PFSK-1 (cell line): ENCODE measurements around the gene RSPH6A.

Source experiments
- FOXP2 ChIP-seq: optimal IDR thresholded peaks from 2 replicates; pipeline ENCODE3; 2011; ENCODE audit warnings: borderline replicate concordance, control low read depth, inconsistent platforms; ENCODE audit not compliant: insufficient read depth; ENCODE audit errors: extremely low read length, extremely low read depth
- POLR2AphosphoS5 ChIP-seq: IDR thresholded peaks from 2 replicates; pipeline ENCODE4 v1.6.1; 2012; ENCODE audit warnings: low read depth, mild to moderate bottlenecking, control low read depth, low read length, moderate library complexity
- SIN3A ChIP-seq: IDR thresholded peaks from 2 replicates; pipeline ENCODE4 v1.6.1; 2012; ENCODE audit warnings: mild to moderate bottlenecking, low read length, moderate library complexity, borderline replicate concordance; ENCODE audit not compliant: insufficient read depth
- TAF1 ChIP-seq: IDR thresholded peaks from 2 replicates; pipeline ENCODE4 v1.6.1; 2012; ENCODE audit warnings: low read length, control low read depth, borderline replicate concordance; ENCODE audit not compliant: insufficient read depth
- TF ChIP-seq, protein P1 (sequence below), 2 experiments: IDR thresholded peaks; 2 replicates each; pipeline versions ENCODE4 v1.6.1 to v1.8.0; 2011 to 2012; ENCODE audit warnings: low read depth in 2 of 2, low read length in 2 of 2, control low read depth in 1 of 2, inconsistent platforms in 1 of 2, mild to moderate bottlenecking in 1 of 2, moderate library complexity in 1 of 2; ENCODE audit not compliant: insufficient read depth in 1 of 2

DNA sequence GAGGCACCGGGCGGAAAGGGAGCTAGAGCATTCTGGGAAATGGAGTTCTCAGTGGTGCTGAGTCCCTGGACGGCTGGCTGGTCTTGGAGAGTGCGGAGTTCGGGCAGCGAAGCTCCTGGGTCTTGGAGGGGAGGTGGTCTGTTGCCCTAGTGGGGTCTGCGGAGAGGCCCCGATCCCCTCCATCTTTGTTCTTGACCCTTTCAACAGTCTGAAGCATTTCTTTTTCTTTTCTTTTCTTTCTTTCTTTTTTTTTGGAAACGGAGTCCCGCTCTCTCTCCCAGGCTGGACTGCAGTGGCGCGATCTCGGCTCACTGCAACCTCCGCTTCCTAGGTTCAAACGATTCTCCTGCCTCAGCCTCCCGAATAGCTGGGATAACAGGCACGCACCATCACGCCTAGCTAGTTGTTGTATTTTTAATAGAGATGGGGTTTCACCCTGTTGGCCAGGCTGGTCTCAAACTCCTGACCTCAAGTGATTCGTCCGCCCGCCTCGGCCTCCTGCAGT, 48.3 kb upstream of the RSPH6A start:
- TF ChIP-seq TAF1 = no peak
- no peak for TF ChIP-seq POLR2AphosphoS5
- TF ChIP-seq SIN3A = no peak
- TF ChIP-seq, protein P1, sequence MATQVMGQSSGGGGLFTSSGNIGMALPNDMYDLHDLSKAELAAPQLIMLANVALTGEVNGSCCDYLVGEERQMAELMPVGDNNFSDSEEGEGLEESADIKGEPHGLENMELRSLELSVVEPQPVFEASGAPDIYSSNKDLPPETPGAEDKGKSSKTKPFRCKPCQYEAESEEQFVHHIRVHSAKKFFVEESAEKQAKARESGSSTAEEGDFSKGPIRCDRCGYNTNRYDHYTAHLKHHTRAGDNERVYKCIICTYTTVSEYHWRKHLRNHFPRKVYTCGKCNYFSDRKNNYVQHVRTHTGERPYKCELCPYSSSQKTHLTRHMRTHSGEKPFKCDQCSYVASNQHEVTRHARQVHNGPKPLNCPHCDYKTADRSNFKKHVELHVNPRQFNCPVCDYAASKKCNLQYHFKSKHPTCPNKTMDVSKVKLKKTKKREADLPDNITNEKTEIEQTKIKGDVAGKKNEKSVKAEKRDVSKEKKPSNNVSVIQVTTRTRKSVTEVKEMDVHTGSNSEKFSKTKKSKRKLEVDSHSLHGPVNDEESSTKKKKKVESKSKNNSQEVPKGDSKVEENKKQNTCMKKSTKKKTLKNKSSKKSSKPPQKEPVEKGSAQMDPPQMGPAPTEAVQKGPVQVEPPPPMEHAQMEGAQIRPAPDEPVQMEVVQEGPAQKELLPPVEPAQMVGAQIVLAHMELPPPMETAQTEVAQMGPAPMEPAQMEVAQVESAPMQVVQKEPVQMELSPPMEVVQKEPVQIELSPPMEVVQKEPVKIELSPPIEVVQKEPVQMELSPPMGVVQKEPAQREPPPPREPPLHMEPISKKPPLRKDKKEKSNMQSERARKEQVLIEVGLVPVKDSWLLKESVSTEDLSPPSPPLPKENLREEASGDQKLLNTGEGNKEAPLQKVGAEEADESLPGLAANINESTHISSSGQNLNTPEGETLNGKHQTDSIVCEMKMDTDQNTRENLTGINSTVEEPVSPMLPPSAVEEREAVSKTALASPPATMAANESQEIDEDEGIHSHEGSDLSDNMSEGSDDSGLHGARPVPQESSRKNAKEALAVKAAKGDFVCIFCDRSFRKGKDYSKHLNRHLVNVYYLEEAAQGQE (IDR thresholded peaks at IDR 0.05; ENCODE audit: insufficient read depth in 1 of 2, low read depth in 2 of 2, low read length in 2 of 2) = no peak
- no peak for TF ChIP-seq FOXP2
